CD4-positive, alpha-beta T cell treated with Interleukin-12 subunit alpha and Interleukin-12 subunit beta, for 1 hour (primary cell): ENCODE measurements around the gene PARD3B.

Experiments used
- DNase-seq: peaks from one replicate; pipeline ENCODE4 v3.0.0-alpha.2; 2020

PARD3B gene

DNA sequence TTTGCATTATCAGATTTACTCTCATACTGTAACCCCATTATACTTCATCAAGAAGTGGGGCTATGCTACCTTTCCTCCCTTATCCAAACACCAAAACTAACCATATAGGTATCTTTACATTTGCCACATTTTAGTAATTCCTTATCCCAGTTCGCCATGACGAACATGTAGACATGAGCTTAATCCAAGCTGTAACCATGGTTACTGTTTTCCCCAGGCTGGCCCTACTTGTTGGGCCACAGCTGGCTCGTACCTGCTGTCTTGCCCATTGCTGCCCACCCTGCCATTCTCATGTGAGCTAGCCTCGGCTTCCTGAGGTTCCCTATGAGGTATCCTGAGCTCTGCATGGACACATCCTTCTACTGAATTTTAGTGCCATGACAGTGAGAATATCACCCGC, 117.7 kb downstream of the PARD3B start:
- no peak for DNase-seq

DNA sequence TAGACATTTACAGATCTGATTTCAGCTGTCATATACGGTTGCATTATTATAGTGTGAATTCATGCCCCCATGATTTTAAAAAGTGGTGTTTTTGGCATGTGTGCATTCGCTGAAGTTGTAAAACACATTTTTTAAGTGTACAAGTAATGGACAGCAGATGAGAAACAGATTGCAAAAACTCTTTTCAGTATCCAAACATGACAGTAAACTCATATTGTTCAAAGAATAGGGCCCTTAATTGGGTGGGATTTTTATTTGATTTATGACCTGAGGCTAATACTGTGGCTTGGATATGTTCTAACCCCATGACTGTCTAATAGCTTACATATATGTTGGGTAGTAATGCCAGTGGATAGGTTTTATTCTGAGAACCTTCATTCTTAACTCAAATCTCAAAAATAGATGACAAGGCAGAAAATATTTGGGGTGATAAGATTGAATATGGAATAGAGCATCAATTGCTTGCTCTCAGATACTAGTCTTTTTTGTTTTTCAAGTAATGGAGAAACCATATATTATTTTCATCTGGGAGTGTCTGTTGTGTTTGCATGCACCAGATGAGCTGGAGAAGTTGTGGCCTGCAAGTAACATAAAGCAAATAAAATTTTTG, 118.6 kb downstream of the PARD3B start:
- no peak for DNase-seq

DNA sequence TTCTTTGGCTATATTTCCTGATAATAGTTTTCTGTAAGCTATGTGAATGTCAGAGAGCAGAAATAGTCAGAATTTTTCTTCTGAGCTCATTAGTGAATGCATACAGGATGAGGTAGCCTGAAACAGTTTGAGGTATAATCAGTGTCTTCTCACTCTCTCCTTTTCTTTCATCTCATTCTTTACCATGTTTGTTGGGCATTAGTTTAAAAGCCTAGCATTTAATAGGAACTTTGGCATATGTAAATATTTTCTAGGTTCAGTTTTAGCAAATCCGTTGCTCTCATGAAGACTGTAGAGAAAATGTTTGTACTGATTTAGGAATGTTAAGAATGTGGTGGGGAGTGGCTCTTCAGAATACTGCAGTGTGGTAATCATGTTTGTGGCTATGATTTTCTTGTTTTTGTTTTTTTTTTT, 119.4 kb downstream of the PARD3B start:
- DNase-seq: no peak

DNA sequence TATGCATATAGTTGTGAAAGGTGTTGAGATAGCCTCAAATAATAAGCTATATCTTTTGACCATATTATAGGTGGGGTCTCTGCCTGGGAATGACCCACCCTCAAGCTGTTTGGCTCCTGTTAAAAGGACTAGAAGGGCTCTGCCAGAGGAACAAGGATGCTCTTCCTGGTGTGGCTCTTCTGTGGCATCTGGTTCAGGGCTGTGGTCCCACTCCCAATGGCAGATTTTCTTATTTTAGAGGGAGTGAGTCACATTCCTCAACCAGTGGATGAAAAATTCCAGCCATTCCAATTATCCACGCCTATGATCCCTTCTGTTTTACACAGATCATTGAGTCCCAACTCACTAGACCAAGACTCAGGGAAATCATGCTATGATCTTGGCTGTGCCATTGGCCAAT, 119.9 kb downstream of the PARD3B start:
- DNase-seq: no peak

DNA sequence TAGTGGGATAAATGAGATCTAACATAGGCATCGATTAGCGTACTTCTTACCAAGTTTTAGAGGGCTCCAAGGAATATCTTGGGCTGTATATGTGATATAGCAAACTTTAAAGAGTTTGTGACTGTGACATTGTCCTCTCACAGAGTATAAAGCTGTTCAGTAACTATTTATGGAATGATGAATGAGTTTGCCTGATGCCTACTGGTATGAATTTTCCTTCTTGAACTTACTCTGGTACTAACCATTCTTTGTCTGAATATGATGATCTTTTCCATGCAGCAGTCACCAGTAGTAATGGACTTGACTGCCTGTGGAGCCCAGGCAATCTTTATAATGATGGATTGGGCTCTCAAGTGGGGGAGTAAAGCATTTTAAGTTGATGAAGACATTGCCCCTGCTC, 120.5 kb downstream of the PARD3B start:
- no peak for DNase-seq

DNA sequence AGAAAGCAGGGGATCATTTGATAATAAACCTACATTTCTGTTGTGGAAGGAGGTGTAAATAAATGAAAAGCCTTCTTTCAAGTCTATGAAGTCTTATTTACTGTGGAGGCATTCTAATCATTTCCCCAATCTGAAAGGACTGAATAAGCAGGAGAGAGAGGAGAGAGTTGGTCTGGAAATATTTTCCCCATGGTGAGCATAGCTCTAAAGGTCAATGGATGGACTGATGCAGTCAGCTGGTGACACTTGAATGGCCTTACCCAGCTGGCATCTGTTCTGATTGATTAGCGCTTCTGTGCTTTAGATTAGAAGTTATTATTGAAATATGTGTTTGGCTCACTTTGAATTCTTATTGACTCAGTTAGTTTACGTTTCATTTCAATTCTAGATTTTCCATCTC, 122.7 kb downstream of the PARD3B start:
- DNase-seq: no peak

DNA sequence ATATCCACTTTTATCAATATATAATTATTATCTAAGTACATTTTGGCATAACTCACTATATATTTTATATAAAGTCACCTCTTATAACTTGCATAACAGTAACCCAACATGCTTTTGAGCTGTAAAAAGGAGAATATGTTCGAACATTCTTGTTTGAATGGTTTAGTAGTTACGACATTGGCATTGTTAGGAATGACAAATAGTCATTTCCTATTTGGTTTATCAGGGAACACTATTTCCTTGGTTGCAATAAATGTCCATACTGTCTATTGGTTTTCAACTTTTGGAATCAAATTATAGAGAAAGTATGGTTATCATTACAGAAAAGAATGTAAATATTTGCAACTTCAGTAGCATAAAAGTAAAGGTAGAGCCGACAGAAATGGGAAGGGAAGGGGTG, 124.1 kb downstream of the PARD3B start:
- DNase-seq: no peak

DNA sequence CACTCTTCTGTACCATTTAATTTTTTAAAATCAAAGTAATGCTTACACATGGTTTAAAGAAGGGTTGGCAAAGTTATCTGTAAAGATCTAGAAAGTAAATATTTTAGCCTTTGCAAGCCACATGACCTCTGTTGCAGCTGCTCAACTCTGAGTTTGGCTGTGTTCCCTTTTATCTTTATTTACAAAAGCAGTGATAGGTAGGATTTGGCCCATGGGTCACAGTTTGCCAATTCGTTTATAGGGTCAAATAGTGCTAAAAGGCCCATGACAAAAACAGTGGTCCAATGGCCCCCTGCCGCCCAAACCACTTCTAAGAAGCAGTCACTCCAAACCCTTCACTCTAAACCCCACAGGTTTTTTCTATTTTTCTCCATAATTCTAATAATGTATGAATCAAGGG, 124.8 kb downstream of the PARD3B start:
- no peak for DNase-seq

DNA sequence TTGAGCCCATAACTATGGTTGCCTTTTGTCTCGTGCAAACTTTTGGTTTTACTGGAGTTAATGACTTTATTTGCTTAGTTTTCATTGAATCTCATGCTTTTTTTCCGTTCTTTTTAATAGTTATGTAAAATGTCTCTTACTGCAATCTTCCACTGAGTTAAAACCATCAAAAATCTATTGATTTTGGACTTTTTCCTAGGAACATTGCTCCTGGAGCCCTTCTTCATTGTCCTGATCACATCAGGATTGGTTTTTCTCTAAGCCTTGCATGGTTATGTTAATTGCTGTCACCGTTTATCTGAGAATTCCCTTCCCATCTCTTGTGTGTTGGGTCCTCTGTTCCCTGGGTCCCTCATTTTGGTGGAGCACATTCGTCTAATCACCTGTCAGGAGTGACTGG, 125.5 kb downstream of the PARD3B start:
- no peak for DNase-seq

DNA sequence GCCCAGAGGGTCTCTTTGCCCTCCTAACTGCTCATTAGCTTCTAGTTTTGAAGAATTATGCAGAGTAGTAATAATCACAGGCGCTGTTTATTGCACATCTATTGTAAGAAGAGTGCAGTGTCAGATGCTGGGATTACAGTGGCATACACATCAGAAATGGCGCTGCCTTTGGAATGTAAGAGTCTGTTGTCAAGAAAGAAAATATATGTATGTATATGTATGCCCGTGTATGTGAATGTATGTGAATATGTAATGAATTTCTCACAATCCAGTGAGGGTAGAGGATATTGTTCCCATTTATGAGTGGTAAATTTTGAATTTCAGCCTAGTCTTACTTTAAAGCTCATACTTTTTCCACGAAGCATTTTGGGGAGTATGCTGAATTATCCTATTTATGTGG, 127.5 kb downstream of the PARD3B start:
- no peak for DNase-seq

DNA sequence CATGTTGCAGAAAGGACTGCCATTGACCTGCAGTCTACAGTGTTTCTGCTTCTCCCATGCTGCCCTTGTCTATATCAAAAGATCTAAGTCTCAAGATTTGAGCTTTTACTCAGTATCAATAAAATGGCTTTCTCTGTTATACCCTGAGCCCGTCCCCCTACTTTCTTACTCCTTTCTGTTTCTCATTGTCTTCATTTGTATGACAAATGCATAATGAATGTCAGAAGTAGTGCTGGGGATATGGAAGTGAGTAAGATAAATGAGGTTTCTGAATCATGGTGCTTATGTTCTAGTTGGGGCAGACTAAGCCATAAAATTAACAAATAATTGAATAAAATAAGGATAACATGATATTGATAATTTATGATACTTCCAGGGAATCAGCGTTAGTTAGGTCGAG, 128.6 kb downstream of the PARD3B start:
- no peak for DNase-seq

DNA sequence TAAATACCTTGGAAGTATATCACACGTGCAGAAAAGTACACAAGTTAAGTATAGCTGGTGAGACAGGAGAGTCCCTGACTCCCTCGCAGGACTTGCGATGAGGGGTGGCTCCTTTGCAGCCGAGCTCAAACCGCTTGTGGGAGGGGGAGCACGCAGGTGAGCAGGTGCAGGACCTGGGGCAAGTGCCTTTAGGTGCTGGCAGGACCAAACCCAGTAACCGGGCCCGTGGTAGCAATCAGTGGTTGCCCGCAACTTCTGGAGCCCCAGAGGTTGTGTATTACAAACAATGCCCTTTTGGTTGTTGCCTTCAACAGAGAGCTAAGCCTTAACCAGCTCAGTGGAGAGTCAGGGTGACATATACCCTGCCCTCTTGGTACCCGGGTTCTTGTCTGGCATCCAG, 132.8 kb downstream of the PARD3B start:
- no peak for DNase-seq

DNA sequence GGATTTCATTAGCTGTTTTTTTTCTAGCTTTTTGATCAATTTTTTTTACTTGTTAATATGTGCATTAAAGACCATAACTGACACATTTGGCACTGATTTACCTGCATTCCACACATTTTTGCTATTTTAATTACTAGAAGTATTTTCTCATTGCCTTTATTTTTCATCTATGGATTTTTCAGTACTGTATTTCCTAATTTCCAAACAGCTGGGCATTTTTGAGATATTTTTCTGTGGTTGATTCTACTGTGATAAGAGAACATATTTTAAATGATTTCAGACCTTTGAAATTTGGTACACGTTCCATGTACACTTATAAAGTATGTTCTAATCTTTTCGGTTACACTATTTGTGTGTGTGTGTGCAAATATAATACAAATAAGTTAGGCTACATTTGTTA, 135.3 kb downstream of the PARD3B start:
- DNase-seq: no peak

DNA sequence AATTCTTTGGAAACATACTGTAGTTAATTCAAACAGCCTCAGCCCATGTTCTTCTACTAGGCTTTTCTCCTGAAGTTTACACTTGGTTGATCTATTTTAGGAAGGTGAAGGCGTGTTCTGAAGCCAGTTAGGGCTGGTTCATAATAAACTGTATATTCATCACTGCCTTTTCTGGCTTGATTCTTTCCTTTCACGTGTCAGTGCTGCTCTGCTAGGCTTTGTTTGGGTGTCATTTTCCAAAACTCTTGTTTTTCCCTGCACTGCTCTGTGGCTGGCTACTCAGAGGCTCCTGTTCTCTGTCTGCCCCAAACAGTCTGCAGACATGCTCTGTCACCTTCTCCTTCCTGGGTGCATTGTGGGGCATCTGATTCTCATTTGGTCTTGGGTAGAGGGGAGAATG, 136.1 kb downstream of the PARD3B start:
- DNase-seq: no peak

DNA sequence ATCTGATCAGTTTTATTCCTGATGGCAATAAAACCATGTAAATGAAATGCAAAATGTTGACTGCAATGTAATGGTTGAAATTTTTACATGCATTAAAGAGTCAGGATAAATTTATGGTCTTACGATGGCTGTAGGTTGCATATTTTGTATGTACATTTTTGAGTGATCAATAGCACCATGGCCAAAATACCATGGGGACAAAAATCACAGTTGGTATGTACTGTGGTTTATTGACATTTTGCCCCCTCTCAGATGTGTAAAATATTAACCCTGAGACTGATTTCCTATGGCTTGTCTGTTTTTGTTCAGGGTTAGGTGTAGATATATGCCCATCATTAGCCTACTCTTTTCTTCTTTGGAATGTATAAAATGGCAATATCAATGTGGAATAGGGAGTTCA, 138.1 kb downstream of the PARD3B start:
- DNase-seq: no peak

DNA sequence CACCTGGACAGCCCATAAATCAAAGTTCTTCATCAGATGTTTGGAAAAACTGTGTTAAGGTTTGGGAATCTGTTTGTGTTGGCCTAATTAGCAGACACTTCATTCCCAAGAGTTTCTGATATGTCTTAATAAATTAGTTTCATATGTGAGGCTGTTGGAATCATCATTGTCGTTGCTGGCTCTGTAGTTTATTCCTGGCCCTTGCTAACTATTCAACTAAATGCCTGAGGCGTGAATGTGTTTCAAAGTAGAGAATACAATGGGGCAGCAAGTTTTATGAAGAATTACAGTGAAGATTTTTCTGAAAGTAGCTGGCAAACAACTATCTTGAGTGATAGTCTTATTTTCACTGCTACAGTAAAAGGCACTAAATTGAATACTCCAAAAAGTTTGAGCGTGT, 141.1 kb downstream of the PARD3B start:
- DNase-seq: no peak

DNA sequence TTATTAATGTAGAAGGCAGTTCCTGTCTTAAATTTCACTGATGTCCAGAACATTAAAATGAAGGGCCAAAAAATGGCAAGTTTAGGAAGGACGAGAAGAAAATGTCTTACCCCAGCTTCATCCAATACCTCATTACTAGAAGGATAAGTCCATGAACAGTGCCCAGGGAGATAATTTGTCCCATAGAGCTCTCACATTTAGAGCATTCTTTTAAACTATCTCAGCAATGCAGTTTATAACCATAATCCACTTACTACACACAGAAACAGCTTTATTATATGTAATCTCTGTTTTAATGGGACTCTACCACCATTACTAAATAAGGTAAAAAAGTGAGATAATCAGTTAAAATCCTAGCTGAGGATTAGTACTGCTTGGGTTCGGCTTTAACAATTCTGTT, 142.5 kb downstream of the PARD3B start:
- DNase-seq: no peak

DNA sequence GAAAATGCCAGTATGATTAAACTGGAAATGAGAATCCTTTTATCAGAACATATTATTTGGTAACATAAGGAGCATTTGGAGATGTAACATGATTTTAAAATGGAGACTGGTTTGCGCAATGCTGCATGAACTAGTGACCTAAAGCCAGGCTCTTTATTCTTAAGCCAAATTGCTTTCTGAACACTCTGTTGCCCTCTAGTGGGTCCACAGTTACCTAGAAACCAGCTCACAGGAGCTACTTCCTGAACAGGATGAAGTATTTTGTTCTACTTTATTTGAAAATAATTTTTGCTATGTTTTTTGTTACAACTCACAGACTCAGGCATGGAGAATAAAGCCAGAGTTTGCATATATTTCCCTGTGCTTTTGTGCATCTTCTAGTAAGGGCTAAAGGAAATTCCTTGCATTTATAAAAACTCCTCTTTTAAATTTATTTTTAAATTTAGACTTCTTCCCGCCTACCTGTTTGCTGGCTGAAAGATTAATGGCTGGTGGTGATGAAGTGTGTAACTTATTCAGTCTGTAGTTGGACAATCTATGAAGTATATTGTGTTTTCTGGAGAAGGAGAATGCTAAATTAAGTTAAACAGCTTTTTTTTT, 146.7 kb downstream of the PARD3B start:
- peak; percentile 28 for DNase-seq

DNA sequence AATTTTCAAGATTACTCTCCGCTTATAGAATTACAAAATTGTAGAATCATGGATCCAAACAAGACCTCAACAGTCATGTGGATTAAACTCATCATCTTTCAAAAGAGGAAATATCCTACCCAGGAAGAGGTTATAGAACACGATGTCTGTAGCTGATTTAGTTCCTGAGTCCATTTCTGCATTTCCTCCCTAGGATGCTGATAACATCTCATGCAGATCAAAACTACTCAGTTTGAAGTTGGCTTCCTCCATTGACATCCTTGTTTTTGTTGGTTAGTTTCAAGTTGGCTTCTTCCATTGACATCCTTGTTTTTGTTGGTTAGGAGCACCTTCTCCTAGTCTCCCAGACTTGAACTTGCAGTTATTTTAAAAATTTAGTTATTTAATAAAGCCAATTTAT, 147.5 kb downstream of the PARD3B start:
- DNase-seq: no peak

DNA sequence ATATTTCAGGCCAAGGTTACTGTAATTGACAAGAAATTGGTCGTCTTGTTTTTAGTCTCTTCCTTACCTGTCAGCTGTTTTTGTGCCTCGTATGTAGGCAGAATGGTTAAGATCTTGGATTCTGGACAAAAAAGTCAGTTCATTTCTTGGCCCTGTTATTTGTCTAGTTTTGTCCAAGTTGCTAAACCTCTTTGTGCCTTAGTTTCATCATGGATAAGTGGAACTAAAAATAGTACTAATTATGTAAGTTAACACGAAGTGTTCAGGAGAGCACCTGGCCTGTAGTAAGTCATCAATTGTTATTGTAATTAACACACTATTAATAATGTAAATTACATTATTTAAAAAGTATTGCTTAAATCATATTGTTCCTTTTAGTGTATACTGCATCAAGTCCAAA, 148.0 kb downstream of the PARD3B start:
- no peak for DNase-seq

DNA sequence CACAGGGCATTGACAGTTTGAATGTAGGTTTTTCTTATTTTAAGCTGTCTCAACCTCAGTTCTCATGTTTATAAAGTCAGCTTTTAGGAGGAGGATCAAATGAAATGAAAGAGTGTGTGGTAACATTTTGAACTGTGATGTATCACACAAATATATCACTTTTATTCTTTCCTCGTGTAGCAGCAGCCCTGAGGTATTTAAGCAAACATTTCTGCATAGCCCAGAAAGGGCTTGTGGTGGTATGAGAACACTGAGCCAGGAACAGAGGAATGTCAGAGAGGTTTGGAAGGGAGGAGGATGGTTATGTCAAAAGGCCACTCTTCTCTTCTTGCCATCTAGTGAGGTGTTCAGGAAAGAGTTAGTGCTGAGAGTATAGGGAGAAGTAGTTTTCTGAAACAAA, 150.2 kb downstream of the PARD3B start:
- DNase-seq: no peak

DNA sequence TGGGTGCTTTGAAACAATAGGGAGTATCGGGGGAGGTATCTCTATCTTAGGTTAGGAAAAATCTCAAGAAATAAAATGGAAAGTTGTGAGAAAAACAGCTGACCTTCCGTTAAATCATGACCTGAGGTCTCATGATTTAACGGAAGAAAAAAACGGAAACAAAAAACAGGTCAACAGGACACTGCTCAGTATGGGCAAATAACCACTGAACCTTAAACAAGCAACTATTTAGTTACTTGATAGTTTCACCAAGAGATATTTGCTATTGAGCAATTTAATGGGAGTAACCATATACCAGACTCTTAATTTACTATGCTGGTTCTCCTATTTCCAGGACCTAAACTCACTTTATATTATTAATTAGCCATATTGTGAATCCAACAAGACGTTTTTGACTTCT, 150.8 kb downstream of the PARD3B start:
- no peak for DNase-seq

DNA sequence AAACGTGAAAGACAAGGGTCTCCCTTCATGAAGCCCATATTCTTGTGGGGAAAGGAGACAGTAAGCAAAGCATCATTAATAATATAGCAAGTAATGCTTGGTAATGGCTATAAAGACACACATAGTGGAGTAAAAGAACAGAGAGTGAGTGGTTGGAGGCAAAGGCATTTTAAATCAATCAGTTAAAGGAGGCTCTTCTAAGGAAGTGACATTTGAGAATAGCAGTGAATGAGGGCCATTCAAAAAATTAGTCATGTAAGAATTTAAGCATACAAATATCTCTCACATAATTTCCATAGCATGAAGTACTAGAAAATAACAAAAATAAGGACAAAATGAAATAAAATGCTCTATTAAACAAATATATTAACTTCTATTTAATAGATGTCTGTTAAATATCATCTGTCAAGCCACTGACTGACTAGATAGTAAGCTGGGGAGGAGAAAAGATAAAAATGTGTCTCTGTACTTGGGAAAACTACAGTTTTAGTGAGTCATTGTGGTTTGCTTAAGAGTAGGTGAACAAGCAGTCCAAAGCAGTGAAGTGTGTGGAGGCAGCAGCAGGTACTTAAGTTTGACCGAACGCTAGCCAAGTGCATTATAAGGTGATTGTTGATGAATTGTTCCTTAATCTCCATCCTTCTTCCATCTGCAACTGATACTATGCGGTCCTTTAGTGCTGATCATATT, 160.1 kb downstream of the PARD3B start:
- DNase-seq: no peak

DNA sequence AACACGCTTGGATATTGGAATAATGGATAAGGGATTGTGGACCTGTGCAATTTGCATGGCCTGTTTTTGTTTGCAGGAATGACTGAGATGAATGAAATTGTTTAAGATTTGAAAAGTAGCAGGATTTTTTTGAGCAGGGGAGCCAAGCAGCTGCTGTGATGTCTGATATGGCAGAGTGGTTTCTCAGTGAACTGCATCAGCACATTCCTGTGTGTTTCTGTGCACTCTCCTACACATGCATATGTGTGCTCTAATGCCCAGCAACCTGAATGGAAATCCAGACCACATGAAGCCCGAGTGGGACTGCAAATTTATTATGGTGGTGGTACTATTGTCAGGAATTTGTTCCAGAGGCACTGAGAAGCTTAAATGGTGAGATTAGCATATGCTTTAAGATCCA, 161.7 kb downstream of the PARD3B start:
- no peak for DNase-seq

DNA sequence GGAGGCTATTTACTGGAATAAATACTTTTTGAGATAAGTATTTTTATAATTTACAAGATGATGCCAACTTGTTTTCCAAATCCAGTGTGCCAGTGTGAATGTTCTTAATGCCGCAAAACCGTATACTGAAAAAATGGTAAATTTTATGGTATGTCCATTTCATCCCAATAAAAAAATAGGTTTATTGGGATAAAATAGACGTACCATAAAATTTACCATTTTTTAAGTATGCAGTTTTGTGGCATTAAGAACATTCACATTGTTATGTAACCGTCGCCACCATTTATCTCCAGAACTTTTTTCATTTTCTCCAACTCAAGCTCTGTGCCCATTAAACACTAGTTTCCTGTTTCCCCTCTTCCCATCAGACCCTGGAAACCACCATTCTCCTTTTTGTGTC, 167.9 kb downstream of the PARD3B start:
- no peak for DNase-seq
